OCI-LY7 (cell line): Measurements from ENCODE around the gene KCNQ2.

Experiments used
- CTCF ChIP-seq: fragments of 200-600 bp; sonication (generic); conservative IDR thresholded peaks from 2 replicates; pipeline ENCODE4 v1.5.1; 2014; ENCODE audit warnings: mild to moderate bottlenecking, antibody characterized with exemption, low read length, moderate library complexity, mixed read lengths
- EZH2phosphoT487 ChIP-seq: fragments of 200-600 bp; sonication (generic); IDR thresholded peaks from 2 replicates; pipeline ENCODE4 v1.6.1; 2018; ENCODE audit warnings: low read depth, borderline replicate concordance, mild to moderate bottlenecking, mixed run types, antibody characterized with exemption, low read length, moderate library complexity, mixed read lengths

- no peak for TF ChIP-seq CTCF
- TF ChIP-seq EZH2phosphoT487, result no peak
Observed at GRCh38 chr20:63449025-63449424, 23.4 kb downstream of the KCNQ2 start.
